Ascending aorta (tissue), 2 donors: ENCODE measurements around the gene C16orf74. TPM values are rescaled to one million over a fixed set of nuclear protein-coding genes. Genes with fewer than 3 reads are reported as not detected.

Source experiments
- DNase-seq, 2 donors: peaks; one replicate each; pipeline ENCODE4 v3.0.0-alpha.2; 2019; ENCODE audit warnings: low spot score in 2 of 2
- H3K27ac ChIP-seq, 2 donors: fragments of 200-600 bp; sonication (generic); one replicate each; pipeline ENCODE4 v1.5.1; 2016 to 2017; ENCODE audit warnings: mild to moderate bottlenecking in 1 of 2
- H3K27me3 ChIP-seq: fragments of 200-600 bp; sonication (generic); one replicate; pipeline ENCODE4 v1.5.1; 2017
- H3K36me3 ChIP-seq, 2 donors: fragments of 200-600 bp; sonication (generic); one replicate each; pipeline ENCODE4 v1.5.1; 2016
- H3K4me1 ChIP-seq, 2 donors: fragments of 200-600 bp; sonication (generic); one replicate each; pipeline ENCODE4 v1.5.1; 2016 to 2017; ENCODE audit warnings: mild to moderate bottlenecking in 1 of 2
- H3K4me3 ChIP-seq, 2 donors: fragments of 200-600 bp; sonication (generic); one replicate each; pipeline ENCODE4 v1.5.1; 2016 to 2017; ENCODE audit warnings: mild to moderate bottlenecking in 1 of 2
- H3K9me3 ChIP-seq, 2 donors: fragments of 200-600 bp; sonication (generic); one replicate each; pipeline ENCODE4 v1.5.1; 2016
- CTCF ChIP-seq, 3 experiments: fragments of 200-600 bp in 2 of 3; fragments of 450-650 bp in 1 of 3; sonication (generic) in 2 of 3; IDR thresholded peaks; one replicate each; pipeline ENCODE4 v1.5.1; 2016 to 2019; ENCODE audit warnings: antibody characterized with exemption in 3 of 3, mild to moderate bottlenecking in 1 of 3, moderate library complexity in 1 of 3
- intact Hi-C: fragments of 100-400 bp; cut with DNase I; formaldehyde crosslinking; loops from one replicate; pipeline ENCODE4 v1.15.1; 2023
- total RNA-seq: library from RNA; depleted of rRNA; stranded (reverse); fragments of >200 nt; gene quantifications from one replicate; pipeline ENCODE4 v1.1.0, GENCODE V29; 2016

C16orf74 gene
- total RNA-seq, 1 donor from 2014 or later: not detected

- TF ChIP-seq CTCF (IDR thresholded peaks at IDR 0.05): no peak
- no peak for DNase-seq
- H3K4me1 ChIP-seq: peaks cover 0 to 6% of the 10 kb centered on the region in 2 donors
- no peaks in the 10 kb centered on the region for H3K27me3 ChIP-seq
- no peaks in the 10 kb centered on the region for H3K36me3 ChIP-seq
- H3K27ac ChIP-seq: no peak overlapping the region
- intact Hi-C loops: no loop called here
- H3K4me3 ChIP-seq: no peak overlapping the region
- no peaks in the 10 kb centered on the region for H3K9me3 ChIP-seq
These were observed 65.6 kb downstream of the C16orf74 start for GRCh38 chr16:85685251-85685650.

GRCh38 chr16:85683363-85683762 lies 67.5 kb downstream of the C16orf74 start:
- H3K27me3 ChIP-seq: no peaks in the 10 kb centered on the region
- DNase-seq: no peak
- intact Hi-C loops: no loop called here
- H3K27ac ChIP-seq: no peak overlapping the region
- no peak overlapping the region for H3K4me3 ChIP-seq
- H3K36me3 ChIP-seq: peaks cover 0 to 4% of the 10 kb centered on the region in 2 donors
- H3K4me1 ChIP-seq: peaks cover 0 to 3% of the 10 kb centered on the region in 2 donors
- TF ChIP-seq CTCF (IDR thresholded peaks at IDR 0.05): no peak
- no peaks in the 10 kb centered on the region for H3K9me3 ChIP-seq

- Histone ChIP-seq H3K27me3 (no peaks in the 10 kb centered on the region), H3K9me3 (no peaks in the 10 kb centered on the region), H3K4me1 (no peaks in the 10 kb centered on the region), H3K4me3 (no peak overlapping the region), H3K36me3 (peaks cover 0 to 7% of the 10 kb centered on the region in 2 donors), H3K27ac (no peak overlapping the region)
- no peak for TF ChIP-seq CTCF (IDR thresholded peaks at IDR 0.05)
- intact Hi-C loops: no loop called here
- no peak for DNase-seq
These were observed 68.4 kb downstream of the C16orf74 start for GRCh38 chr16:85682516-85682915.

GRCh38 chr16:85681255-85681654 lies 69.6 kb downstream of the C16orf74 start:
- no peak for DNase-seq
- no peaks in the 10 kb centered on the region for H3K9me3 ChIP-seq
- TF ChIP-seq CTCF (IDR thresholded peaks at IDR 0.05): no peak
- H3K36me3 ChIP-seq: peaks cover 0 to 7% of the 10 kb centered on the region in 2 donors
- intact Hi-C loops: loop anchor here (2.0 kb wide), 1 partner anchor 16 kb away; no protein-coding TSS in a partner anchor
- H3K4me1 ChIP-seq: no peaks in the 10 kb centered on the region
- H3K27me3 ChIP-seq: no peaks in the 10 kb centered on the region
- no peak overlapping the region for H3K4me3 ChIP-seq
- no peak overlapping the region for H3K27ac ChIP-seq

- Histone ChIP-seq H3K4me1 (no peaks in the 10 kb centered on the region), H3K27ac (no peak overlapping the region), H3K27me3 (no peaks in the 10 kb centered on the region), H3K9me3 (no peaks in the 10 kb centered on the region), H3K4me3 (no peak overlapping the region), H3K36me3 (peaks cover 0 to 7% of the 10 kb centered on the region in 2 donors)
- intact Hi-C loops: loop anchor here (2.0 kb wide), 1 partner anchor 16 kb away; no protein-coding TSS in a partner anchor
- no peak for TF ChIP-seq CTCF (IDR thresholded peaks at IDR 0.05)
- no peak for DNase-seq
These were observed 70.4 kb downstream of the C16orf74 start for GRCh38 chr16:85680352-85680944.
